ENCODE data around the gene CHRNB2. TPM values are rescaled to one million over a fixed set of nuclear protein-coding genes. Genes with fewer than 3 reads are reported as not detected.

CHRNB2 gene
- total and polyA plus RNA-seq, 11 donors, result 0.03 to 0.14 (median 0.05) TPM; not detected in 7

DNA sequence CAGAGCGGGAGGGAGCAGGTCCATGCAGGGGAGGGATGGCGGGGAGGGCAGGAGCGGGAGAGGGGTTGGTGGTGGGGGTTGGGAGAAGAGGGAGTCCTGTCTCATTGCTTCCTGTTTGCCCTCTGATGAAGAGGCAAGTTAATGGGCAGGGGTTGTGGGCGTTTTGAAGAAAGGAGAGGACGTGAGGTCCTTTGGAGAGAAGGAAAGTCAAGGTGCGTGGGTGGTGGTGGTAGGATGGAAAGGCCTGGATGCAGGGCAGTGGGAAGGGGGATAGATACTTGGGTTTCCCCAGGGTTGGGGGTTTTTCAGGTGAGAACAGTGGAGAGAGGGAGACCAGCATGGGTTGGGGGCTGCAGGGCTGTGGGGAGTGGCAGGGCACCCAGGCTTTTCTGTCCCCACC lies 26.3 kb upstream of the CHRNB2 start:
- ATAC-seq, result no peak
- H3K27ac ChIP-seq, result no peak overlapping the region
- H3K4me1 ChIP-seq, result peaks cover 0 to 4% (median 0%) of the 10 kb centered on the region in 12 donors
- intact Hi-C loops (cut with DNase I), result loop anchor here in 4 of 10 donors (5.0 to 10.0 kb wide), 3 partner anchors 59 to 206 kb away; no protein-coding TSS in a partner anchor
- no peaks in the 10 kb centered on the region for H3K9me3 ChIP-seq
- H3K4me3 ChIP-seq, result no peak overlapping the region
- H3K36me3 ChIP-seq, result peaks cover 0 to 2% (median 0%) of the 10 kb centered on the region in 9 donors
- TF ChIP-seq, protein P1, sequence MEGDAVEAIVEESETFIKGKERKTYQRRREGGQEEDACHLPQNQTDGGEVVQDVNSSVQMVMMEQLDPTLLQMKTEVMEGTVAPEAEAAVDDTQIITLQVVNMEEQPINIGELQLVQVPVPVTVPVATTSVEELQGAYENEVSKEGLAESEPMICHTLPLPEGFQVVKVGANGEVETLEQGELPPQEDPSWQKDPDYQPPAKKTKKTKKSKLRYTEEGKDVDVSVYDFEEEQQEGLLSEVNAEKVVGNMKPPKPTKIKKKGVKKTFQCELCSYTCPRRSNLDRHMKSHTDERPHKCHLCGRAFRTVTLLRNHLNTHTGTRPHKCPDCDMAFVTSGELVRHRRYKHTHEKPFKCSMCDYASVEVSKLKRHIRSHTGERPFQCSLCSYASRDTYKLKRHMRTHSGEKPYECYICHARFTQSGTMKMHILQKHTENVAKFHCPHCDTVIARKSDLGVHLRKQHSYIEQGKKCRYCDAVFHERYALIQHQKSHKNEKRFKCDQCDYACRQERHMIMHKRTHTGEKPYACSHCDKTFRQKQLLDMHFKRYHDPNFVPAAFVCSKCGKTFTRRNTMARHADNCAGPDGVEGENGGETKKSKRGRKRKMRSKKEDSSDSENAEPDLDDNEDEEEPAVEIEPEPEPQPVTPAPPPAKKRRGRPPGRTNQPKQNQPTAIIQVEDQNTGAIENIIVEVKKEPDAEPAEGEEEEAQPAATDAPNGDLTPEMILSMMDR (IDR thresholded peaks at IDR 0.05), result no peak
- TF ChIP-seq POLR2A (IDR thresholded peaks at IDR 0.05), result no peak
- no peaks in the 10 kb centered on the region for H3K27me3 ChIP-seq
- no peak for DNase-seq
- WGBS, 4 donors, result 70 to 80% (median 73%) methylated on average over 6 of the region's 6 CpGs

DNA sequence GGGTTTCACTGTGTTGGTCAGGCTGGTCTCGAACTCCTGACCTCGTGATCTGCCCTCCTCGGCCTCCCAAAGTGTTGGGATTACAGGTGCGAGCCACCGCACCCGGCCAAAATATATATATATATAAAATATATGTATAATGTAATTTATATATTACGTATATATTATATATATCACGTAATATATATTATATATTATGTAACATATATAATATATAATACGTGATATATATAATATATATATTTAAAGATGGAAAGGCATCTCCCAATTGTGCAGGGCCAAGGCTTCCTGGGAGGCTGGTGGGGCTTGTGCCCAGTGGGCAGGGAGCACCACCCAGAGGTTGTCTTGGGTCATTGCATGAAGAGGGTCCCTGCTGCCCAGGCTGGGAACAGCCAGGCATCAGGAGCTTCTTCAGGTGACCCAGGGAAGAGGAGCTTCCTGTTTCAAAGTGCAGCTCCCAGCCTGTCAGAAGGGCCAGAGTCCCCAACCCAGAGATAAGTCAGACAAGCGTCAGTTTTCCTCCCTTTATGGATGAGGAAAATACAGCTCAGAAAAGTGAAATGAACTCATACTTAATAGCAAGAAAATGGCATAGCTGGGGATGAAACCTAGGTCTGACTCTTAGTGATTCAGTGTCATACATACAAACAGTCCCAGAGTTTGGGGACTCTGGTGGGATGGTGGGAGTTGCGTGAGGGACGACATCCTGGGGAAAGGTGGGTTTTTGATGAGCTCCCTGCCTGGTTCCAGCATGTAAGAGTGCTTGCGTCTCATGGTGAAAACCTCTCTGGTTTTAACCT lies 21.1 kb upstream of the CHRNB2 start:
- Histone ChIP-seq H3K4me3 (no peak overlapping the region), H3K4me1 (peaks cover 0 to 28% (median 13%) of the 10 kb centered on the region in 12 donors), H3K9me3 (no peaks in the 10 kb centered on the region), H3K36me3 (peaks cover 3 to 39% (median 30%) of the 10 kb centered on the region in 9 donors), H3K27me3 (no peaks in the 10 kb centered on the region), H3K27ac (no peak overlapping the region)
- TF ChIP-seq POLR2A (IDR thresholded peaks at IDR 0.05), result no peak
- TF ChIP-seq, protein P1 (IDR thresholded peaks at IDR 0.05), result peak; percentile 71 to 85 (median 78)
- 78 to 83% (median 80%) methylated on average over 13 of the region's 13 CpGs for WGBS, 4 donors
- DNase-seq, result peak; percentile 51 to 72 (median 56)
- peak in 3 of 4 donors; percentile 71 to 80 (median 74) for ATAC-seq
- intact Hi-C loops (cut with DNase I), result loop anchor here in 8 of 10 donors (1.0 to 10.0 kb wide), 7 partner anchors 64 to 212 kb away; no protein-coding TSS in a partner anchor

DNA sequence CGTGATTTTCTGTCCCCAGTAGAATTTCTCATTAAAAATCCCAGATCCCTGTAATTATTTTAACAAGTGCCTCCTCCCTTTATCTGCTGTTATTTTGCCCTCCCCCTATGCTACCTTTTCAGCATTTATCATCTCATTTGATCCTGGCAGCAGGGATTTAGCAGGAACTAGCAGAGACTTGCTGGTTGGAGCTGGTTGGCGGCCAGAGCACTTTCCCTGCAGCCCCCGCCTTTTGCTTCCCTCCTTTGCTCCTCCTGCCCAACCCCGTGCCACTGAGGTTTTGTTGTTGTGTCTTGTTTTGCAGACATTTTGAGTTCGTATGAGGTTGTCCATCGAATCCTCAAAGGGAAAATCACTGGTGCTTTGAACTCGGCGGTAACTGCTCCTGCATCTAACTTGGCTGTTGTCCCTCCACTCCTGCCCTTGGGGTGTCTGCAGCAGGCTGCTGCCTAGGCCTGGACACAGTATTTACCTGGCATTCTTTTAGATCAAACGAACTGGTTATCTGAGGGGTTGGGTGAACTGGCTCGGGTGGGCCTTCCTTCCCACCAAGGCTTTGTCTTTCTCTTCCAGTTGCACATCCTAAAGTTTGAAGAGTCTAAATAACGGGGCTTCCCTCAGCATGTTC lies 20.4 kb upstream of the CHRNB2 start:
- Histone ChIP-seq H3K27me3 (no peaks in the 10 kb centered on the region), H3K27ac (peak overlapping the region in 2 of 12 donors; percentile 38 to 50), H3K9me3 (no peaks in the 10 kb centered on the region), H3K4me3 (no peak overlapping the region), H3K36me3 (peaks cover 5 to 47% (median 37%) of the 10 kb centered on the region in 9 donors), H3K4me1 (peaks cover 0 to 28% (median 13%) of the 10 kb centered on the region in 12 donors)
- intact Hi-C loops (cut with DNase I), result loop anchor here in 6 of 10 donors (2.0 to 10.0 kb wide), 5 partner anchors 65 to 212 kb away; no protein-coding TSS in a partner anchor
- DNase-seq (no peak), ATAC-seq (no peak)
- WGBS, 4 donors, result 68 to 79% (median 76%) methylated on average over 11 of the region's 11 CpGs
- TF ChIP-seq, protein P1 (IDR thresholded peaks at IDR 0.05), result no peak
- TF ChIP-seq POLR2A (IDR thresholded peaks at IDR 0.05), result no peak

DNA sequence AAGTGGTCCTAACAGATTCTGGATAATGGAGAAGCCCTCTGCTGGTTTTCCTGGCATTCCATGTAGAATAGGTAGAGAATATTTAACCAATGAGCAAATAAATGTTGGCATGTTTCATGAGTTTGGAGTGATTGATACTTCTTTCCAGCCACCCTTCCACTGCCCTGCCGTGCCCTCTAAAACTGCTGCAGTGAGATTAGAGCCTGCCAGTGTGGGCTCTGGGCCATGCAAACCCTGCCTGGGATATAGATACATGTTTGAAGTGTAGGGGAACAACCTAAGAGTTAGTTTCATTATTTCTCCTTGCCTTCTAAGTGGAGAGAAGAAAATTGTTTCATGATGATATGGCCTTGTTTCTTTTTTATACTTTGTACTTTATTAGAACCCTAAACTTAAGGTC lies 19.6 kb upstream of the CHRNB2 start:
- peak; percentile 71 to 82 (median 78) for ATAC-seq
- intact Hi-C loops (cut with DNase I), result loop anchor here in 4 of 10 donors (5.0 to 10.0 kb wide), 3 partner anchors 66 to 213 kb away; no protein-coding TSS in a partner anchor
- WGBS, 4 donors, result 21 to 37% (median 31%) methylated on average over 1 of the region's 1 CpG

More for the DNA sequence above, 19.6 kb upstream of the CHRNB2 start:
- peak in 3 of 5 donors; percentile 46 to 70 (median 47) for DNase-seq
- peaks cover 5 to 55% (median 45%) of the 10 kb centered on the region in 9 donors for H3K36me3 ChIP-seq
- TF ChIP-seq POLR2A (IDR thresholded peaks at IDR 0.05), result no peak
- H3K27me3 ChIP-seq, result no peaks in the 10 kb centered on the region
- peak overlapping the region in 6 of 12 donors; percentile 0 to 50 (median 28) for H3K27ac ChIP-seq
- H3K4me1 ChIP-seq, result peaks cover 0 to 28% (median 13%) of the 10 kb centered on the region in 12 donors
- no peak overlapping the region for H3K4me3 ChIP-seq
- no peaks in the 10 kb centered on the region for H3K9me3 ChIP-seq
